Activated T-helper 1 cell treated with anti-CD3 and anti-CD28 coated beads, Interleukin-12 subunit alpha, Interleukin-12 subunit beta, Interleukin-2, Interleukin-4 antibody, amounts not matched to agents 30 ng/mL and 10 ng/mL and 1 ng/mL, durations not matched to agents 14 hours and 24 hours and 36 hours (primary cell): Measurements from ENCODE around the gene ASCC3. TPM values are rescaled to one million over a fixed set of nuclear protein-coding genes. Genes with fewer than 3 reads are reported as not detected.

Experiments used
- DNase-seq: peaks from one replicate; pipeline ENCODE4 v3.0.0; 2021; ENCODE audit warnings: low spot score
- H3K27ac Mint-ChIP-seq: one replicate; pipeline ENCODE4 v1.8.0; 2021; ENCODE audit warnings: mild to moderate bottlenecking, mixed read lengths
- H3K27me3 Mint-ChIP-seq: one replicate; pipeline ENCODE4 v1.8.0; 2022; ENCODE audit warnings: mild to moderate bottlenecking, moderate library complexity, mixed read lengths; ENCODE audit not compliant: insufficient read depth
- H3K36me3 Mint-ChIP-seq: one replicate; pipeline ENCODE4 v1.8.0; 2021; ENCODE audit warnings: low read depth, mixed read lengths
- H3K4me1 Mint-ChIP-seq: one replicate; pipeline ENCODE4 v1.8.0; 2021; ENCODE audit warnings: low read depth, mixed read lengths
- H3K4me3 Mint-ChIP-seq: one replicate; pipeline ENCODE4 v1.8.0; 2021; ENCODE audit warnings: mild to moderate bottlenecking, moderate library complexity, mixed read lengths
- H3K9me3 Mint-ChIP-seq: one replicate; pipeline ENCODE4 v1.8.0; 2021; ENCODE audit warnings: mixed read lengths
- intact Hi-C: fragments of 100-400 bp; cut with micrococcal nuclease; formaldehyde crosslinking; loops from one replicate; pipeline ENCODE4 v1.15.1; 2024
- total RNA-seq: library from RNA; stranded (reverse); gene quantifications from 2 replicates; pipeline ENCODE4 v1.2.3, GENCODE V29; 2022

The ASCC3 gene
- total RNA-seq, 1 donor from 2014 or later: 70.1 TPM

DNA sequence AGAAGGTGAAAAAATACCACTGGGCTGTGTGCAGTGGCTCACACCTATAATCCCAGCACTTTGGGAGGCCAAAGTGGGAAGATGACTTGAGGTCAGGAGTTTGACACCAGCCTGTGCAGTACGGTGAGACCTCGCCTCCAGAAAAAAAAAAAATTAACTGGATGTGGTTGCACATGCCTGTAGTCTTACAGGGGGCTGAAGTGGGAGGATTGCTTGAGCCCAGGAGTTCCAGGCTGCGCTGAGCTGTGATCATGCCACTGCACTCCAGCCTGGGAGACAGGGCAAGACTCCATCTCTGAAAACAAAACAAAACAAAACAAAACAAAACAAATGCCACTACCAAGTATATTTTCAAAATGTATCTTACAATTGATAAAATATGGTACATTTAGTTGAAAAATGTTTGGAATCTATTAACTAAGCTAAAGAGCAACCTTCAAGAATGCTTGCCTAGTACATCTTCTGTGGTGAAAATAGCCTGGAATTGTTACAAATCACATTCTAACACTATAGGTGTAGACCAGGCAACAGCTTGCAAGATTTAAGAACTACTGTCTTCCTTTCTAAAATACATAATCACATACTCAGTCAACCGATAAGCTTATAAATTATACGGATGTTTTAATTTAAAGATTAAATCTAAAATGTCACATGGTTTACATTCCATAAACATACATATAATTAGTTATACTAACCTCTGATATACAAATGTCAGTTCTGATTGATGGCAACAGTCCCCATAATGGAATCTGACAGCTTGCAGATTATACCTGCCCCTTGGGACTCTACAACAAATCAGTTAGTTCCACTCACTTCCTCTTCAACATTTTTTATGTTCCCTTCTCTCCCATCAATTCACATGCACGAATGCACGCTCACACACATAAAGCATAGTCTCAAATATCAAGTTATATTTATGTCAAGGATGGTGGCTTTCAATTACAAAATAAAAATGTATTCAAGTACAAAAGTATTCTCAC, 150.8 kb downstream of the ASCC3 start:
- no peak for DNase-seq
- H3K4me3 Mint-ChIP-seq: no peak overlapping the region
- no peaks in the 10 kb centered on the region for H3K27me3 Mint-ChIP-seq
- H3K4me1 Mint-ChIP-seq: no peaks in the 10 kb centered on the region
- H3K27ac Mint-ChIP-seq: no peak overlapping the region
- no peaks in the 10 kb centered on the region for H3K9me3 Mint-ChIP-seq
- peaks cover 3% of the 10 kb centered on the region for H3K36me3 Mint-ChIP-seq
- intact Hi-C loops: no loop called here

DNA sequence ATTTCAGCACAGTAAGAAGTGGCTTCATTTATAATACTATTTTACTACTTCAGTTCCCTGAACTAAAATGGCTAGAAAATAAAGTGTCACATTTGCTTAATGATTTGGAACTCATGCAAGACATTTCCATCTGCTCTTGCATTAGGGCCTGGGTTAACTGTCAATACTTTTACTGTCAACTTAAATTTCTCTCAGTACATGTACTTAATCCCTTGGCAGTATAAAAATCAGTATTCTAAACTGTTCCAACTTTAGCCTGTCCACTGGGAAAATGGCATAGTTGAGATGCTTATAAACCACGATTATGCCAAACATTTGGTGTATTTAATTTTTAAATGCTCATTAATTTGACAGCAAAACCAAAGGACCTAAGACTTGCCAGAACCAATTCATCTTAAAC, 154.5 kb downstream of the ASCC3 start:
- Mint-ChIP-seq H3K27me3 (no peaks in the 10 kb centered on the region), H3K27ac (no peak overlapping the region), H3K36me3 (peaks cover 9% of the 10 kb centered on the region), H3K9me3 (no peaks in the 10 kb centered on the region), H3K4me1 (no peaks in the 10 kb centered on the region), H3K4me3 (no peak overlapping the region)
- DNase-seq: no peak
- intact Hi-C loops: no loop called here

DNA sequence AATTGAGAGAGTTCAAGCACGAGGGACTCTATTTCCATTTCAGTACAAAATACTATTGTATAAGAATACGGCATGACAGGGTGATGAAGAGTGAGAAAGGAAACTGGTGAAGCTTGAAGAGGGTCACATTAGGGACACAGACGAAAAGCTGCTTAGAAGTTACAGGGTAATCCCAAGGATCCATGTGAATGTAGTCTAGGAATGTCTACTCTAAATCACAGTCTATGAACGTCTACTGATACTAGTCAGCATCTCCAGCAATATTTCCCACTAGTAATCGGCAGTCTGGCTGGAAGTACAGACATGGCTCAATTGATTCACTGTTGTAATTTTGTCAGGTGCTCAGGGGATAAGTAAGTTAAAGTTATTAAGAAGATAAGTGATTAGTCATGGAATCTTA, 156.4 kb downstream of the ASCC3 start:
- intact Hi-C loops: no loop called here
- H3K4me3 Mint-ChIP-seq: no peak overlapping the region
- DNase-seq: no peak
- no peak overlapping the region for H3K27ac Mint-ChIP-seq
- H3K4me1 Mint-ChIP-seq: peaks cover 9% of the 10 kb centered on the region
- H3K27me3 Mint-ChIP-seq: no peaks in the 10 kb centered on the region
- peaks cover 8% of the 10 kb centered on the region for H3K36me3 Mint-ChIP-seq
- H3K9me3 Mint-ChIP-seq: no peaks in the 10 kb centered on the region

DNA sequence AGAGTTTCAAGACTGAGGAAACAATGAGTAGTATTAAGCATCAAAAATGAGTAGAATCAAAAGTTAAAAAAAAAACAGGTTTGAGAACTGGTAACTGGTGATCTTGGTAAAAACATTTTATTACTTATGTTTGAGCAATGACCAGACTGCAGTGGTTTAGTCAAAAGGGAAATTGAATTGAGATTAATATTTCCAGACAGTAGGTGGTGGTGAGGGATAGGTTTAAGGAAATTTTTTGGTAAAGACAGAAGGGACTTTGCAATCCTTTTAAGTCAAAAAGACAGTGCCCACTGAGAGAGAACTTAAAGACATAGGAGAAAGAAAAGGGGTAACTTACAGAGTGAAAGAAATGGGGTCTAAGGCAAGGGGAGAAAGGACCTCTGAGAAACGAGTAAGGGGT, 156.9 kb downstream of the ASCC3 start:
- Mint-ChIP-seq H3K27ac (no peak overlapping the region), H3K9me3 (no peaks in the 10 kb centered on the region), H3K36me3 (peaks cover 8% of the 10 kb centered on the region), H3K4me3 (no peak overlapping the region), H3K27me3 (no peaks in the 10 kb centered on the region), H3K4me1 (peaks cover 9% of the 10 kb centered on the region)
- DNase-seq: no peak
- intact Hi-C loops: no loop called here

DNA sequence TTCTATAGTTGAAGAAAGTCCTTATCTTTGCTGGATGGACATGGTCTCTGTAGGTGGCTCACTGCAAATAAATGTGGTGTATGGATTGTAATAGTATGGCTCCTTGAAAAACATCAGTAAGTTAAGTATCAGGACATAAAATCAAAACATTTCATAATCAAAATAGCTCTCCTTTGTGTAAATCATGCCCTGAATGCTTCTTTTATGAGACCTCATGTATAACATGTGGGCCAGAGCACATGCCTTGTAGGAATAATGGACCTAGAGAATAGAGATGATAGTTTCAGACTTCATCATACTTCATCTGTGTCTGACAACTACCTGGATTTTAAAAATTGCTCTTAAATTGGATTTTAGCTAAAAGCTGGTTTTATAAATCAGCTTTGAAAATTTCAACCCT, 159.9 kb downstream of the ASCC3 start:
- H3K4me1 Mint-ChIP-seq: peaks cover 9% of the 10 kb centered on the region
- intact Hi-C loops: no loop called here
- H3K27ac Mint-ChIP-seq: no peak overlapping the region

DNA sequence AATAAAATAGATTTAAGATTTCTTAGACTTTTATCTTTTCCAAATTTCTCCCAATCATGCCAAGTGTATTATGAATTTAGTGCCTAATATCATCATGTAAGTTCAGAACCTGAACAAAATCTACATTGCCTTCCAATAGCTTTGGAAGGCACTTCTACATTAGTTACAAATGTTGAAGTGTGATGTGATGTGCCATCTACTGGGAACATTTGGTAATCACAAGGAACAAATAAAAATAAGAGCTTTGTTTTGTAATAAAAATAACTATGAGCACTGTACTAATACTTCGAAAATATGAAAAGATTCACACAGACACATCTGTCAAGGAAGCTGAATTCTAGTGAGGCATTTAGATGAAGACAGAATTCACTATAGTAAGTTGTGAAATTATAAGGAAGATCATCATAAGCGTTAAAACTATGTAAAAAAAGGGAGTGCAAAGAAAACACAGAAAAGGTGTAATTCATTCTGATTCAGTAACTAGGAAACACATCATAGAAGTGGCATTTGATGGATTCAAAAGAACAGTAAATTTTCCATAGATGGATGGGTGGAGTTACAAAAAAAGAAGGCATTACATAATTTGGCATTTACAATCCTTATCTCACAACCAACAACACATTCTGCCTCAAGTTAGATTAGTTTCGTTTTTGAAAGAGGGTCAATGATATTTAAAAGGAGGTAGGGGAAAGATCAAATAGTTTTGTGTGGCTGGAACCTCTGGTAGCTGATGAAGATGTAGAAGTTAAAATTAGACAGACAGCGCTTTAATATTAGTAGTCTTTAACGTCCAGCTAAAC, 161.0 kb downstream of the ASCC3 start:
- Mint-ChIP-seq H3K4me3 (no peak overlapping the region), H3K27me3 (no peaks in the 10 kb centered on the region), H3K36me3 (peaks cover 8% of the 10 kb centered on the region), H3K9me3 (no peaks in the 10 kb centered on the region), H3K27ac (no peak overlapping the region), H3K4me1 (peaks cover 9% of the 10 kb centered on the region)
- no peak for DNase-seq
- intact Hi-C loops: loop anchor here (1.0 to 10.0 kb wide), 2 partner anchors 42 to 155 kb away; no protein-coding TSS in a partner anchor

More for the DNA sequence above, 159.9 kb downstream of the ASCC3 start:
- Mint-ChIP-seq H3K36me3 (peaks cover 8% of the 10 kb centered on the region), H3K4me3 (no peak overlapping the region), H3K9me3 (no peaks in the 10 kb centered on the region), H3K27me3 (no peaks in the 10 kb centered on the region)
- DNase-seq: no peak

DNA sequence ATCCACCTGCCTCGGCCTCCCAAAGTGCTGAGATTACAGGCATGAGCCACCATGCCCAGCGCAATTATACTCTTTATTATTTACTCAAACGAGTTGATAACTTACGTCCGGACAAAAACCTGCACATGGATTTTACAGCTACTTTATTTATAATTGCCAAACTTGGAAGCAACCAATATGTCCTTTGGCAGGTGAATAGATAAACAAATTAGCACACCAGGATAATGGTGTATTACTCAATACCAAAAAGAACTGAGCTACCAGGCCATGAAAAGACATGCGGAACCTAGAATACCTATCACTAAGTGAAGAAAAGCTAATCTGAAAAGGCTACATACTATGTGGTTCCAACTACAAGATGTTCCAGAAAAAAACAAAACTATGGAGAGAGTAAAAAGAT, 168.1 kb downstream of the ASCC3 start:
- Mint-ChIP-seq H3K4me1 (no peaks in the 10 kb centered on the region), H3K36me3 (peaks cover 8% of the 10 kb centered on the region), H3K27ac (no peak overlapping the region), H3K4me3 (no peak overlapping the region), H3K9me3 (no peaks in the 10 kb centered on the region), H3K27me3 (no peaks in the 10 kb centered on the region)
- intact Hi-C loops: loop anchor here (10.0 kb wide), 1 partner anchor 162 kb away; no protein-coding TSS in a partner anchor
- DNase-seq: no peak

DNA sequence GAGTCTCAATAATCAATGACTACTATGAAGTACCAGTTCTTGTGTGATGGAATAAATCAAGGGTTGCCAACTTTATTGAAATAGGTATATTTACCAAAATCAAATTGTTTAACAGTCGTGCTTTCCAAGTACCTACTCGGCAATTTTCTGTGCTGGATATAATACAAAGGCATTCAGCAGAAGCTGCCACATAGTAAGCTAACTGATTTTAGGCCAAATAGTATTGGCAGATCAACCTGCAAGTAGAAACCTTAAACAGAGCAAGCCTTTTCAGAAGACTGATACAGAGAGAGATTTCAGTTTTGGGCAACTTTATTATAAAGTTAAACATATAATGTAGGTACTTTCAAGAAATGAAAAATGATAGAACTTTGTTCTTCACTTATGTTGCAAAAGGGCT, 174.6 kb downstream of the ASCC3 start:
- H3K9me3 Mint-ChIP-seq: peaks cover 10% of the 10 kb centered on the region

DNA sequence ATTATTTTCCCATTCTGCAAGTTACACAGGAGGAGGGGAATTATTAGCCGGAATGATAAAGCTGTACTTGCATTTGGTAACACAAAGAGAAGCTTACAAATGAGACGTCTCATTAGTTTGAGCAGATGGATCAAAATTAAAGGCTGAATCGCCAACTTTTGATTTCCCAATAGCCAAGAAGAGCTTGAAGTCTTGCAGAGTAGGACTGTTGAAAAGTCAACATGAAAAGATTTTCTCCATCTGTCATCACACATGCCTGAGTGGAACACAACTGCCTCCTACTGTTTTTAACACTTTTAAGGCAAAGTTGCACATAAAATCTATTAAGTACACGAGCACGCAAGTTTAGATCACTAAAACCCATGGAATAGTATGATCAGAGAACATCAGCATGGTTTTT, 176.2 kb downstream of the ASCC3 start:
- no peaks in the 10 kb centered on the region for H3K27me3 Mint-ChIP-seq
- H3K27ac Mint-ChIP-seq: no peak overlapping the region
- H3K36me3 Mint-ChIP-seq: peaks cover 16% of the 10 kb centered on the region
- intact Hi-C loops: no loop called here
- peaks cover 13% of the 10 kb centered on the region for H3K4me1 Mint-ChIP-seq
- no peak for DNase-seq
- H3K9me3 Mint-ChIP-seq: peaks cover 14% of the 10 kb centered on the region
- no peak overlapping the region for H3K4me3 Mint-ChIP-seq

More for the DNA sequence above, 174.6 kb downstream of the ASCC3 start:
- intact Hi-C loops: no loop called here
- Mint-ChIP-seq H3K27ac (no peak overlapping the region), H3K27me3 (no peaks in the 10 kb centered on the region), H3K4me3 (no peak overlapping the region), H3K4me1 (peaks cover 10% of the 10 kb centered on the region), H3K36me3 (peaks cover 12% of the 10 kb centered on the region)
- no peak for DNase-seq

DNA sequence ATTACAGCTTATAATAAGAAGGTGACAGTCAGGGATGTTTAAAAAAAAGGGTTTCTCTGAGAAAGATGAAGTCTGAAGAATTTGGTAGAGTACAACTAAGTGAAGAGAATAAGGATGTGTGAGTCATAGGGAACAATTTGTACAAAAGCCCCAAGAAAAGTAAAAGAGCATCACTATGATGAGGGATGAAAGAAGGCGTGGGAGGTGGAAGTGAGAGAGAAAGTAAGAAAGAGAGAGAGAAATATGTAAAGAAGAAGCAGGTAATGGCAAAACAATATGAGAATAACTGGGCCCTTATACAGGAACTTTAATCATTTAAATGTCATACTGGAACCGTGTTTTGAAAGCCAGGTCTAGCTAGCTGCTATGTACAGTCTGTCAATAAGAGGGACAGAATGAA, 179.4 kb downstream of the ASCC3 start:
- Mint-ChIP-seq H3K36me3 (peaks cover 23% of the 10 kb centered on the region), H3K27me3 (no peaks in the 10 kb centered on the region), H3K4me3 (no peak overlapping the region), H3K4me1 (peaks cover 13% of the 10 kb centered on the region), H3K9me3 (peaks cover 21% of the 10 kb centered on the region), H3K27ac (peak overlapping the region; percentile 75)
- DNase-seq: no peak
- intact Hi-C loops: no loop called here

DNA sequence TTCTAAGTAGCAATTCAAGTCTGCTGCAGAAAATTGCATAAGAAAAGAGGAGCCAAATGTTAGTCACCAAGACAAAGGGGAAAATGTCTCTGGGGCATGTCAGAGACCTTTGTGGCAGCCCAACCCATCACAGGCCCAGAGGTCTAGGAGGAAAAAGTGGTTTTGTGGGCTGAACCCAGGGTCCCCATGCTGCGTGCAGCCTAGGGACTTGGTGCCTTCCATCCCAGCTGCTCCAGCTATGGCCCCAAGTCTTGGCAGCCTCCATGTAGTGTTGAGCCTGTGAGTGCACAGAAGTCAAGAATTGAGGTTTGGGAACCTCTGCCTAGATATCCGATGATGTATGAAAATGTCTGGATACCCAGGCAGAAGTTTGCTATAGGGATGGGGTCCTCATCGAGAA, 181.1 kb downstream of the ASCC3 start:
- H3K27ac Mint-ChIP-seq: no peak overlapping the region
- peaks cover 21% of the 10 kb centered on the region for H3K9me3 Mint-ChIP-seq
- H3K4me1 Mint-ChIP-seq: peaks cover 13% of the 10 kb centered on the region
- intact Hi-C loops: no loop called here
- peaks cover 23% of the 10 kb centered on the region for H3K36me3 Mint-ChIP-seq
- H3K4me3 Mint-ChIP-seq: no peak overlapping the region
- H3K27me3 Mint-ChIP-seq: no peaks in the 10 kb centered on the region
- DNase-seq: no peak

DNA sequence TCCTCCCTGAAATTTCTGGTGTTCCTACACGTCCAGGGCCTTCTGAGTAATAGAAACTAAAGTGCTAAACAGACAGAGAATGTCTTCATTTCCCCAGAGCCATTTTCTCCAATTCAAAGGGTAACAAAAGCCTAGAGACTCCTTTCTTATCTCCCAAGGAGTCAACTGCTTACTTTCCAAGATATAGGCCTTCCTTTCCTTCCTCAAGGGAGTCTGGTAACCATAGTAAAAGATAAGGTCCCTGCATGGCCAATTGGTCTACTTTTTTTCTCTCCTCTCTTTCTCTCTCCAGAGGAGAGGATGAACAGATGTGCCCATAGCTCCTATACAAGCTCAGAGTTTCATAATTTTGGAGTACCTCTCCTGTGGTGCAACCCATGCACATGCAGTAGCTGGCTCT, 185.7 kb downstream of the ASCC3 start:
- H3K4me1 Mint-ChIP-seq: no peaks in the 10 kb centered on the region
- H3K36me3 Mint-ChIP-seq: peaks cover 10% of the 10 kb centered on the region
- H3K4me3 Mint-ChIP-seq: no peak overlapping the region
- peaks cover 7% of the 10 kb centered on the region for H3K9me3 Mint-ChIP-seq
- H3K27ac Mint-ChIP-seq: no peak overlapping the region
- no peaks in the 10 kb centered on the region for H3K27me3 Mint-ChIP-seq
- intact Hi-C loops: no loop called here
- DNase-seq: no peak
